ENCODE measurements around the gene SHISA7.

The SHISA7 gene

DNA sequence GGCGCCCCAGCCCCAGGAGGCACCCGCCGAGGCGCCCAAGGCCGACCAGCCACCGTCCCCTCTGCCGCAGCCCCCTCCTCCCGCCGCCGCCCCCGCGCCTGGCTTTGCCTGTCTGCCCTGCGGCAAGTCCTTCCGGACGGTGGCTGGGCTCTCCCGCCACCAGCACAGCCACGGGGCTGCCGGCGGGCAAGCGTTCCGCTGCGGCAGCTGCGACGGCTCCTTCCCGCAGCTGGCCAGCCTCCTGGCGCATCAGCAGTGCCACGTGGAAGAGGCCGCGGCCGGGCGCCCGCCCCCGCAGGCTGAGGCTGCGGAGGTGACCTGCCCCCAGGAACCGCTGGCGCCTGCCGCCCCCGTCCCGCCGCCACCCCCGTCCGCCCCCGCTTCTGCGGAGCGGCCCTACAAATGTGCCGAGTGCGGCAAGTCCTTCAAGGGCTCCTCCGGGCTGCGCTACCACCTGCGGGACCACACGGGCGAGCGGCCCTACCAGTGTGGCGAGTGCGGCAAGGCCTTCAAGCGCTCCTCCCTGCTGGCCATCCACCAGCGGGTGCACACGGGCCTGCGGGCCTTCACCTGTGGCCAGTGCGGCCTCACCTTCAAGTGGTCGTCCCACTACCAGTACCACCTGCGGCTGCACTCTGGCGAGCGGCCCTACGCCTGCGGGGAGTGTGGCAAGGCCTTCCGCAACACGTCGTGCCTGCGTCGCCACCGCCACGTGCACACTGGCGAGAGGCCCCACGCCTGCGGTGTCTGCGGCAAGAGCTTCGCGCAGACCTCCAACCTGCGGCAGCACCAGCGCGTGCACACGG, 39.3 kb upstream of the SHISA7 start:
- no peak for DNase-seq

GRCh38 chr19:55481794-55482155, 38.7 kb upstream of the SHISA7 start:
- no peak for DNase-seq

GRCh38 chr19:55481148-55481793, 38.2 kb upstream of the SHISA7 start:
- no peak for DNase-seq

GRCh38 chr19:55479451-55480230, 36.5 kb upstream of the SHISA7 start:
- DNase-seq: no peak

- no peak for DNase-seq
Observed at GRCh38 chr19:55479045-55479444, 35.9 kb upstream of the SHISA7 start.

DNA sequence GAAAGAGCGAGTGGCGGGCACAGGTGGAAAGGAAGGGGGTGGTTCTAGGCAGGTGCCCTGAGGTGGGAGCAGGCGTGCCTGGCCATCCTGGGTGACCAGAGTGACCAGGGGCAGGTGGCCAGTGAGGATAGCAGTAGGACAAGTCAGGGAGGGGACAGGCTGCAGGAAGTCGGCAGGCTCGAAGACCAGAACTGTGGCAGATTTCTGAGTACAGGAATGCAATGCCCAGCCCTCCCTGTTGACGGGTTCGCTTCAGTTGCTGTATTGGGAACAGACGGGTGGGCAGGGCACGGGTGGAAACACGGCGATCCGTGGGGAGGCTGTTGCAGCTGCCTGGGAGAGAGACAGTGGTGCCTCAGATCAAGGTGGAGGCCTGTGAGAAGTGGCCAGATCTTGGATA, 35.3 kb upstream of the SHISA7 start:
- no peak for DNase-seq

DNA sequence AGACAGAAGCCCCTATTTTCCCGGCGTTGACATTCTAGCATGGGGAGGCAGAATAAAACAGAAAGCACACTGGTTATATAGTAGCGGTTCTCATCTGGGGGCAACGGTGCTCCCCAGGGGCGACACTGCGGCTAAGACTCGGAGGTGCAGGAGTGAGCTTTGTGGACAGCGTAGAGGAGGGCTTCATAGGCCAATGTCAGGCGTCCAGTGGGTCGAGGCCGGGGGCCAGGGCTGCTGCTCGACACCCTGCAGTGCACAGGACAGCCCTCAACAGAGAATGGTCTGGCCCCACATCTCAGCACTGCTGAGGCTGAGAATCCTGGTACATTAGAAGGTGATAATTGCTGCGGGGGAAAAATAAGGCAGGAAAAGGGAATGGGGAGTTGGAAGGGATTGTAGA, 34.8 kb upstream of the SHISA7 start:
- no peak for DNase-seq

- DNase-seq: peak; percentile 98
Observed at GRCh38 chr19:55476100-55476775, 33.1 kb upstream of the SHISA7 start, which contains the start of gene ZNF628. Gene ZNF628, plus strand, starts transcription at chr19:55476617. Its CDS starts 3,294 bp downstream, at chr19:55479911.

GRCh38 chr19:55474269-55475265, 31.5 kb upstream of the SHISA7 start:
- no peak for DNase-seq

- no peak for DNase-seq
Observed at GRCh38 chr19:55473225-55474012, 30.3 kb upstream of the SHISA7 start.

DNA sequence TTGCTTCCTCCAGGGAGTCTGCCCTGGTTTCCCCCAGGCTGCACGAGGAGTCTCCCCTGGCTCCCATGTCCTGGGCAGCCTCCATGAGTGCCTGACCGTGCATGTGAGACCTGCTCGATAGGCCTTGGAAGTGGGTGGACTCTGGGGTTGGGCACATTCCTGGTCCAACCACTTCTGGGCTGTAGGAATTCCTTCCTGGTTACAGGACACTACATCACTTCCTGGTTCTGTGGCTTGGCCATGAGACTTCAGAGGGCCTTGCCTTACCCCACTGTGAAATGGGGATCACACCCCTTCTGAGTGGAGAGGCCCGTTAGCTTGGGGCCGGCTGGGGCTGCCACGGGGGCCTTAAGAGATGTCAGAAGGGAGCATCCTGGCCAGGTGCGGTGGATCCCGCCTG, 29.4 kb upstream of the SHISA7 start:
- DNase-seq: no peak

DNA sequence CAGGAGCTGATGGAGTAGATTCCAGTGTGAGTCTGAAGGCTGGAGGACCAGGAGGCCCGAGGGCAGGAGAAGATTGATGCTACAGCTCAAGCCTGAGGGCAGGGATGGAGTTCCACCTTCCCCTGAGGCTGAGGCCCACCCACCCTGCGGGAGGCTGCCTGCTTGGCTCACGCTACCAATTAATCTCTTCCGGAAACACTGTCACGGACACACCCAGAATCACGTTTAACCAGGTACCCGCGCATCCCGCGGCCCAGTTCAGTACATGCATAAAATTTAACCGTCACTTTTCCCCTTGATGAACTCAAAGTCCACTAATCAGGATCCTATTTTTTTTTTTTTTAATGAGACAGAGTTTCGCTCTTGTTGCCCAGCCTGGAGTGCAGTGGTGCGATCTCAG, 28.2 kb upstream of the SHISA7 start:
- no peak for DNase-seq

GRCh38 chr19:55468054-55468393, 24.9 kb upstream of the SHISA7 start:
- DNase-seq: no peak

DNA sequence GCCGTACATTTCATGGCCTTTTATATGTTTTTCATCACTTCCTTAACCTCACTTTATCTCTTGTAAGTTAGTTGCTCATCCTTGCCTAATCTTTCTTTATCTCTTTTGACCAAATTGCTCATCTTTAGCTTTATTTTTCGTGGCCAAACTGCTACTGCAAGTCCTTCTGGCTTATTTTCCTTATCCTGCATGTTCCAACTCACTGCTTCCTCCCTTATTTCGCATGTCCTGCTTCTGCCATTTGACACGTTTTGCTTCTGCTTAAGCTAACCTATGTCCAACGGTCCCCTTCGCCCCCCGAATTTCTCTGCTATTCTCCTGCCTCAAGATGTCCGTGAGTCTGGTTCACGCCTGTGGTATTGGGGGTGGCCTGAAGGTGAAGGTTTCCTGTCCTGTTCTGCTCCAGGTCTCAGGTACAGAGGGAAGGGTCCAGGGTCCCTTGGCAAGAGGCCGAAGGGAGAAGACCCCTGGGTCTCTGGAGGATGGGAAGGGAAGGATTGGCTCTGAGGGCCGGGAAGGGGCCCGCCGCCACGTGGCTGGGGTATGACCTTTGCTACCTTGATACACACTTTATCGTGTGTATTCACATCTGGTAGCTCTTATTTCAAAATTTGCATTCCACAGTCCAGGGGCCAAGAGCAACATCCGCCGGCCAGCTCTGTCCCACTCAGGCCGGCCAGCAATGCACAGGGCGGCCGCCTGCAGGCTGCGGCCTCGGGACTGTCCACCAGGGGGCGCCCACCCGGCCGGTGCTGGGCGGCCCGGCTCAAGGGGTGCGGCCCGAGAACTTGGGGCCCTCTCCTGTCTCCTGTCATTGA, 24.3 kb upstream of the SHISA7 start:
- DNase-seq: peak; percentile 73

GRCh38 chr19:55466241-55466614, 23.1 kb upstream of the SHISA7 start:
- DNase-seq: no peak

GRCh38 chr19:55465460-55466240, 22.6 kb upstream of the SHISA7 start:
- DNase-seq: no peak

DNA sequence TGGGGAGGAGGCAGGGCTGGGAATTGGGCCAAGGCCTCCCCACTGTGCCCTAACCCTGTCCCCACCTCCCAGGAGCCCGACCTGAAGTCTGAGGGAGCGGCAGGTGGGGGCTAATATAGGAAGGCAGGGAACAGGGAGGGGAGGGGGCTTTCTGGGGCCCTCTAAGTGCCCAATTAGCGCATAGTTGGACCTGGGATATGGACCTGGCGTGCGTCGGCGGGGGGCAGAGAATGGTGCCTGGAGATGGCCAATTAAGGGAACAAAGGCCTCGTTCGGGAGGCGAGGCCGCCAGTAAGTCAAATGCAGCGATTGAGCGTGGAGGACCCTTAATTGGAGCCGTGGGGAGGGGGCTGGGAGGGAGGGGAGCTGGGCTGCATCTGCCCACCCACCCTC, 21.6 kb upstream of the SHISA7 start, which contains the start of gene C19orf85:
C19orf85 (minus strand) TSS at position 90 of the 393 bp plus-strand sequence. CDS start 197 bp downstream, outside the sequence.
- DNase-seq: no peak

- DNase-seq: no peak
Observed at GRCh38 chr19:55464039-55464661, 21.1 kb upstream of the SHISA7 start.

GRCh38 chr19:55463583-55464031, 20.5 kb upstream of the SHISA7 start:
- DNase-seq: no peak

Measured in activated T-cell treated with anti-CD3 and anti-CD28 coated beads, Interleukin-2, amount 50 U/mL, for 1 hour (primary cell).